Bronchial epithelial cell (primary cell): ENCODE results near the gene TEP1. TPM values are rescaled to one million over a fixed set of nuclear protein-coding genes. Genes with fewer than 3 reads are reported as not detected.

ENCODE experiments used
- DNase-seq: peaks from one replicate; pipeline ENCODE4 v3.0.0-alpha.2; 2010; ENCODE audit warnings: low read depth
- FAIRE-seq: peaks from 2 replicates; lab custom pipeline; 2011; peaks lifted over from hg19 to GRCh38; lab: Jason Lieb, UNC
- H3K27me3 ChIP-seq: 2 replicates; pipeline ENCODE4 v1.5.1; 2011; ENCODE audit warnings: low read length; ENCODE audit not compliant: control insufficient read depth, insufficient read depth
- H3K36me3 ChIP-seq: 2 replicates; pipeline ENCODE4 v1.5.1; 2011; ENCODE audit warnings: low read length; ENCODE audit not compliant: control insufficient read depth, insufficient read depth
- H3K4me3 ChIP-seq: 2 replicates; pipeline ENCODE4 v1.5.1; 2011; ENCODE audit warnings: mild to moderate bottlenecking, low read depth, low read length, control low read depth
- total RNA-seq: library from RNA; depleted of rRNA; stranded (reverse); fragments of >200 nt; gene quantifications from 2 replicates; pipeline ENCODE4 v1.2.1, GENCODE V29; 2014
- TF ChIP-seq, protein P1 (sequence below): IDR thresholded peaks from 2 replicates; pipeline ENCODE4 v1.5.1; 2011; ENCODE audit warnings: mild to moderate bottlenecking, moderate library complexity, low read length, control low read depth, inconsistent platforms; ENCODE audit not compliant: insufficient read depth, severe bottlenecking

Gene TEP1
- total RNA-seq, 1 donor from 2014 or later, result 9.7 TPM

DNA sequence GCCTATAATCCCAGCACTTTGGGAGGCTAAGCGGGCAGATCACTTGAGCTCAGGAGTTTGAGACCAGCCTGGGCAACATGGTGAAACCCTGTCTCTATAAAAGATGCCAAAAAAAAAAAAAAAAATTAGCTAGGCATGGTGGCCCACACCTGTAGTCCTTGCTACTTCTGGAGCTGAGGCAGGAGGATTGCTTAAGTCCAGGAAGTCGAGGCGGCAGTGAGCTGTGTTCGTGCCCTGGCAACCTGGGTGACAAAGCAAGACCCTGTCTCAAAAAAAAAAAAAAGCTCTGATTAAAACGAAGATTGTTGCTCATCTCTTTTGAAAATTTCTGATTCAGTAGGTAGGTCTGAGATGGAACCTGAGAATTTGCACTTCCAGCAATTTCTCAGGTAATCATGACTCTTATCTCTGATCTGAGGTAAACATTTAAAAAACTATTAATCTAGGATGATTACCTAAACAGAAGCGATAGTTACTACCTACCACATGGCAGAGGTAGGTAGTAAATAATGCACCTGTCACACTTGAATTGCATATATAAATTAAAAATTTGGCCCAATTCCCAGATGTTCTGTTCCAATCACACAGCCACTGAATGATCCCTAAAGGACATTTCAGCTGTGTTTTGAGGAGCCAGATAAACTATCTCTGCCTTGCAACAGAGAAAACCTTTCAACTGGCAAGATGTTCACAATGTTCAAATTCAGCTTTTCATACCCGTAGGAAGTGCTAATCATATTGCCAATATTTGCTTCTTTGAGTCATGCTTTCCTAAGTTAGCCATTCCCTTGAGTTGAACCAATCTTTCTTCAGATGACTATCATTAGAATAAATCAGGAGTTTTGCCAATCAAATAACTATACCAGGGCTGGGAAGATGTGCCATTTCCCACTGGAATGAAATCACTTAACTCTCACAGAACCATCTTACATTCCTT, 4.2 kb upstream of the TEP1 start:
- TF ChIP-seq, protein P1, sequence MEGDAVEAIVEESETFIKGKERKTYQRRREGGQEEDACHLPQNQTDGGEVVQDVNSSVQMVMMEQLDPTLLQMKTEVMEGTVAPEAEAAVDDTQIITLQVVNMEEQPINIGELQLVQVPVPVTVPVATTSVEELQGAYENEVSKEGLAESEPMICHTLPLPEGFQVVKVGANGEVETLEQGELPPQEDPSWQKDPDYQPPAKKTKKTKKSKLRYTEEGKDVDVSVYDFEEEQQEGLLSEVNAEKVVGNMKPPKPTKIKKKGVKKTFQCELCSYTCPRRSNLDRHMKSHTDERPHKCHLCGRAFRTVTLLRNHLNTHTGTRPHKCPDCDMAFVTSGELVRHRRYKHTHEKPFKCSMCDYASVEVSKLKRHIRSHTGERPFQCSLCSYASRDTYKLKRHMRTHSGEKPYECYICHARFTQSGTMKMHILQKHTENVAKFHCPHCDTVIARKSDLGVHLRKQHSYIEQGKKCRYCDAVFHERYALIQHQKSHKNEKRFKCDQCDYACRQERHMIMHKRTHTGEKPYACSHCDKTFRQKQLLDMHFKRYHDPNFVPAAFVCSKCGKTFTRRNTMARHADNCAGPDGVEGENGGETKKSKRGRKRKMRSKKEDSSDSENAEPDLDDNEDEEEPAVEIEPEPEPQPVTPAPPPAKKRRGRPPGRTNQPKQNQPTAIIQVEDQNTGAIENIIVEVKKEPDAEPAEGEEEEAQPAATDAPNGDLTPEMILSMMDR, result no peak
- DNase-seq, result peak; percentile 41
- H3K27me3 ChIP-seq, result no peaks in the 10 kb centered on the region
- no peak overlapping the region for H3K4me3 ChIP-seq
- no peaks in the 10 kb centered on the region for H3K36me3 ChIP-seq
- FAIRE-seq, result no peak

DNA sequence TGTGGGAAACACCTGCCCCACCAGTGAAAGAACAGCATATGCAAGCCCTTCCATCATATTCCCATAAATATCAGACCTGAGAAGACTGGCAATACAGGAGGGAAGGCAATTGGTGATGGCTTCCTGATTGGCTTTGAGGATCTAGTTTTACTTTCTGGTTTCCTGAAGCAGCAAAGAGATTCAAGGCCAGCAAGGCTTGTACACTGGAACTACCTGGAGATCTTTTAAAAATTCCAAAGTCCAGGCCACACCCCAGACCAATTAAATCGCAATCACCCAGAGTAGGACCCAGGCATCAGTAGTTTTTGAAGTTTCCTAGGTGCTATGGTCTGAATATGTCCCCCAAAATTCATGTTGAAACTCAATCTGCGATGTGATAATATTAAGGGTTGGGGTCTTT, 2.9 kb upstream of the TEP1 start:
- DNase-seq (no peak), FAIRE-seq (no peak)
- Histone ChIP-seq H3K27me3 (no peaks in the 10 kb centered on the region), H3K36me3 (no peaks in the 10 kb centered on the region), H3K4me3 (no peak overlapping the region)
- TF ChIP-seq, protein P1, result no peak

DNA sequence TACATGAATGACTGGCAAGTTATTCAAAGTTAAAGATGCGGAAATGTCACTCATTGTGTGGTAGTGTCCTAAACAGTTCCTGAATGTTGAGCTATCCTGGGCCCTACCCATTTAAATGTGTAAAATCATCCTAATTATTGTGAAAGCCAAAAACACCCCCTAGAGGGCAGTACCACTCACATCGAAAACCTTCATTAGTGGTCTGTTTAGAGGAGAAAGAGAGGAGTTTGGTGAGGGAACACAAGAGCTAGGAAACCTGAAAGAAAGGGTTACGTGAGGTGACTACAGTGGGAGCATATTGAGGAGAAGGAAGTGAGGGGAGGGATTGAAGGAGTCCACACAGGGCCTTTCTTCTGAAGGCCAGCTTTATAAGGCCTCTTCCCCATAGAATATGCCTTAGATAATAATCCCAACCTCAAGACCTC, 2.5 kb upstream of the TEP1 start:
- FAIRE-seq (no peak), DNase-seq (peak; percentile 52)
- Histone ChIP-seq H3K27me3 (no peaks in the 10 kb centered on the region), H3K4me3 (no peak overlapping the region), H3K36me3 (no peaks in the 10 kb centered on the region)
- TF ChIP-seq, protein P1, result peak; percentile 52

DNA sequence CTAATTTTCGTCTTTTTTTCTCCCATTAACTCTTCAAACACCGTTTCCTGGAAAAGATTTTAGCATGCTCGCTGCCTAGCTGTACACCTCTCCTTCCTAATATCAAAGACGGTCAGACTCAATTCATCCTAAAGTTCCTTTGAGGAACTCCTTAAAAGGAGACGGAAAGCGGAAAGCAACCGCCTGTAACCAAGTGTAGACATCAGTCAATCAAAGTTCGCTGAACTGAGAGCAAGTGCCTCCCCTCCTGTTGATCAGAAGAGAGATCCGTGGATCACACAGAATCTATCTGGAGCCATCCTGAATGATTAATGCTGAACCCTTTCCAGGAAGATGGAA, 412 bp upstream of the TEP1 start:
- TF ChIP-seq, protein P1, result no peak
- no peaks in the 10 kb centered on the region for H3K36me3 ChIP-seq
- DNase-seq (peak; percentile 21), FAIRE-seq (no peak)
- peak overlapping the region; percentile 66 for H3K4me3 ChIP-seq
- no peaks in the 10 kb centered on the region for H3K27me3 ChIP-seq

DNA sequence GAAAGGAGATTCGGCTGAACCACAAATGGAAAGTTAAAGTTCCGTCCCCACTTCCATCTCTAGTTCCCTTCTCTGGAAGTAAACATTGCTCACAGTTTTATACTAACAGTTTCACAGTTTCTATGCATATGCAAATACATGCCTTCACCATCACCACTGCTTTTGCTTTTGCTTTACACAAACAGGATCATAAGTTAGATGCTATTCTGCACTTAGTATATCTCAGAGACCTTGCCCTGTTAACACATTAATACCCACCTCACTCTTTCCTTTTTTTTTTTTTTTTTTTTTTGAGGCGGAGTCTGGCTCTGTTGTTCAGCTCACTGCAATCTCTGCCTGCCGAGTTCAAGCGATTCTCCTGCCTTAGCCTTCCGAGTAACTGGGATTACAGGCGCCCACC, 890 bp downstream of the TEP1 start:
- DNase-seq, result no peak
- no peaks in the 10 kb centered on the region for H3K27me3 ChIP-seq
- FAIRE-seq, result no peak
- TF ChIP-seq, protein P1, result no peak
- H3K4me3 ChIP-seq, result peak overlapping the region; percentile 66
- H3K36me3 ChIP-seq, result peaks cover 4% of the 10 kb centered on the region
